IPS-18a (cell line): ENCODE results near the gene FBXO2.

ENCODE experiments used
- H3K27ac ChIP-seq: one replicate; pipeline ENCODE4 v1.5.1; 2013; ENCODE audit warnings: low read length
- H3K27me3 ChIP-seq: one replicate; pipeline ENCODE4 v1.6.1; 2013; ENCODE audit warnings: mild to moderate bottlenecking, low read length; ENCODE audit not compliant: control insufficient read depth, insufficient read depth
- H3K36me3 ChIP-seq: one replicate; pipeline ENCODE4 v1.6.1; 2013; ENCODE audit warnings: low read depth, low read length; ENCODE audit not compliant: control insufficient read depth
- H3K4me1 ChIP-seq: one replicate; pipeline ENCODE4 v1.6.1; 2013; ENCODE audit warnings: low read depth, low read length; ENCODE audit not compliant: control insufficient read depth
- H3K4me3 ChIP-seq: one replicate; pipeline ENCODE4 v1.5.1; 2013; ENCODE audit warnings: low read length
- H3K9ac ChIP-seq: one replicate; pipeline ENCODE4 v1.6.1; 2013; ENCODE audit warnings: mild to moderate bottlenecking, low read length, moderate library complexity
- H3K9me3 ChIP-seq: one replicate; pipeline ENCODE4 v1.6.1; 2013; ENCODE audit warnings: low read depth, low read length; ENCODE audit not compliant: control insufficient read depth

FBXO2 gene

GRCh38 chr1:11638121-11638520 lies 16.1 kb downstream of the FBXO2 start:
- Histone ChIP-seq H3K27ac (no peak overlapping the region), H3K9me3 (no peaks in the 10 kb centered on the region), H3K36me3 (no peaks in the 10 kb centered on the region), H3K4me1 (no peaks in the 10 kb centered on the region), H3K4me3 (no peak overlapping the region), H3K27me3 (no peaks in the 10 kb centered on the region), H3K9ac (no peak overlapping the region)

- Histone ChIP-seq H3K27me3 (no peaks in the 10 kb centered on the region), H3K4me3 (no peak overlapping the region), H3K4me1 (no peaks in the 10 kb centered on the region), H3K36me3 (no peaks in the 10 kb centered on the region), H3K9me3 (no peaks in the 10 kb centered on the region), H3K9ac (no peak overlapping the region), H3K27ac (no peak overlapping the region)
These were observed 19.6 kb downstream of the FBXO2 start for GRCh38 chr1:11634365-11635192.

- Histone ChIP-seq H3K4me1 (no peaks in the 10 kb centered on the region), H3K27me3 (no peaks in the 10 kb centered on the region), H3K9ac (no peak overlapping the region), H3K9me3 (no peaks in the 10 kb centered on the region), H3K36me3 (no peaks in the 10 kb centered on the region), H3K27ac (no peak overlapping the region), H3K4me3 (no peak overlapping the region)
These were observed 24.8 kb downstream of the FBXO2 start for GRCh38 chr1:11629184-11630016.

GRCh38 chr1:11628767-11629166 lies 25.5 kb downstream of the FBXO2 start:
- Histone ChIP-seq H3K27ac (no peak overlapping the region), H3K4me3 (no peak overlapping the region), H3K36me3 (no peaks in the 10 kb centered on the region)

GRCh38 chr1:11626551-11626950 lies 27.7 kb downstream of the FBXO2 start:
- Histone ChIP-seq H3K27me3 (no peaks in the 10 kb centered on the region), H3K27ac (no peak overlapping the region), H3K9me3 (no peaks in the 10 kb centered on the region), H3K4me3 (no peak overlapping the region), H3K4me1 (no peaks in the 10 kb centered on the region), H3K9ac (no peak overlapping the region), H3K36me3 (no peaks in the 10 kb centered on the region)

More at GRCh38 chr1:11628767-11629166, 25.5 kb downstream of the FBXO2 start:
- no peaks in the 10 kb centered on the region for H3K27me3 ChIP-seq
- H3K4me1 ChIP-seq = no peaks in the 10 kb centered on the region
- no peak overlapping the region for H3K9ac ChIP-seq
- no peaks in the 10 kb centered on the region for H3K9me3 ChIP-seq

GRCh38 chr1:11623702-11624101 lies 30.5 kb downstream of the FBXO2 start:
- no peaks in the 10 kb centered on the region for H3K36me3 ChIP-seq
- H3K4me1 ChIP-seq = no peaks in the 10 kb centered on the region
- no peak overlapping the region for H3K9ac ChIP-seq
- H3K9me3 ChIP-seq = no peaks in the 10 kb centered on the region
- no peak overlapping the region for H3K4me3 ChIP-seq
- no peak overlapping the region for H3K27ac ChIP-seq
- no peaks in the 10 kb centered on the region for H3K27me3 ChIP-seq

GRCh38 chr1:11622398-11622797 lies 31.8 kb downstream of the FBXO2 start:
- Histone ChIP-seq H3K4me3 (no peak overlapping the region), H3K36me3 (no peaks in the 10 kb centered on the region), H3K9me3 (no peaks in the 10 kb centered on the region), H3K9ac (no peak overlapping the region), H3K27me3 (no peaks in the 10 kb centered on the region), H3K27ac (no peak overlapping the region), H3K4me1 (no peaks in the 10 kb centered on the region)

GRCh38 chr1:11620924-11621323 lies 33.3 kb downstream of the FBXO2 start:
- Histone ChIP-seq H3K27ac (no peak overlapping the region), H3K27me3 (no peaks in the 10 kb centered on the region)

GRCh38 chr1:11620405-11620804 lies 33.8 kb downstream of the FBXO2 start:
- Histone ChIP-seq H3K4me1 (no peaks in the 10 kb centered on the region), H3K27me3 (no peaks in the 10 kb centered on the region), H3K4me3 (no peak overlapping the region), H3K36me3 (no peaks in the 10 kb centered on the region), H3K9ac (no peak overlapping the region), H3K9me3 (no peaks in the 10 kb centered on the region), H3K27ac (no peak overlapping the region)

More at GRCh38 chr1:11620924-11621323, 33.3 kb downstream of the FBXO2 start:
- Histone ChIP-seq H3K9me3 (no peaks in the 10 kb centered on the region), H3K36me3 (no peaks in the 10 kb centered on the region), H3K9ac (no peak overlapping the region), H3K4me1 (no peaks in the 10 kb centered on the region), H3K4me3 (no peak overlapping the region)

- no peaks in the 10 kb centered on the region for H3K27me3 ChIP-seq
These were observed 36.5 kb downstream of the FBXO2 start for GRCh38 chr1:11617741-11618140.

GRCh38 chr1:11617314-11617713 lies 36.9 kb downstream of the FBXO2 start:
- Histone ChIP-seq H3K9me3 (no peaks in the 10 kb centered on the region), H3K9ac (no peak overlapping the region), H3K27ac (no peak overlapping the region), H3K4me3 (no peak overlapping the region), H3K36me3 (no peaks in the 10 kb centered on the region), H3K27me3 (no peaks in the 10 kb centered on the region), H3K4me1 (no peaks in the 10 kb centered on the region)

More at GRCh38 chr1:11617741-11618140, 36.5 kb downstream of the FBXO2 start:
- H3K27ac ChIP-seq = no peak overlapping the region
- H3K4me3 ChIP-seq = no peak overlapping the region
- no peaks in the 10 kb centered on the region for H3K9me3 ChIP-seq
- no peaks in the 10 kb centered on the region for H3K36me3 ChIP-seq
- H3K9ac ChIP-seq = no peak overlapping the region
- no peaks in the 10 kb centered on the region for H3K4me1 ChIP-seq
